ENCODE data around the gene PSMA6. TPM values are rescaled to one million over a fixed set of nuclear protein-coding genes. Genes with fewer than 3 reads are reported as not detected.
"Not testable (repeated sequence)": the region's sequence is repeated elsewhere in the genome, so short reads cannot be mapped to it uniquely, and the experiment has no call there.

PSMA6 gene
- polyA plus RNA-seq, 1 donor, result 178 TPM

DNA sequence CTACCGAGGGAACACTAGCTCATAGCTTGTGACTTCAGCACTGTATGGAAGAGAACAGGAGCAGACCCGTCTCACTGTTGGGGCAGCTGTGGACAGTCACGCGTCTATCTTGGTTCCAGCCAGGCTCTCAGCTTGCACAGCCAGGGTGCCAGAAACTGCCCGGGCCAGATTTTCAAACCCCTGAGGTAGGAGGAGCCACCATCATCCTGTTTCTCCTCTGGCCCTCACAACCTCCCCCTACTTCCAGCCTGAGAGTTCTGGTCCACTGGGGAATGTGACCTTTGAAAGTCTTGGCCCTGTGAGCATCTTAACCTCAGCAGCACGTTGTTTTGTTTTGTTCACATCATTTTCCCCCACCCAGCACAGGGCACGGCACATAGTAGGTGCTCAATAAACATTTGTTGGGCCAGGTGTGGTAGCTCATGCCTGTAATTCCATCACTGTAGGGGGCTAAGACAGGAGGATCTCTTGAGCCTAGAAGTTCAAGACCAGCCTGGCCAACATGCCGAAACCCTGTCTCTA lies 50.4 kb downstream of the PSMA6 start:
- no peak for DNase-seq

DNA sequence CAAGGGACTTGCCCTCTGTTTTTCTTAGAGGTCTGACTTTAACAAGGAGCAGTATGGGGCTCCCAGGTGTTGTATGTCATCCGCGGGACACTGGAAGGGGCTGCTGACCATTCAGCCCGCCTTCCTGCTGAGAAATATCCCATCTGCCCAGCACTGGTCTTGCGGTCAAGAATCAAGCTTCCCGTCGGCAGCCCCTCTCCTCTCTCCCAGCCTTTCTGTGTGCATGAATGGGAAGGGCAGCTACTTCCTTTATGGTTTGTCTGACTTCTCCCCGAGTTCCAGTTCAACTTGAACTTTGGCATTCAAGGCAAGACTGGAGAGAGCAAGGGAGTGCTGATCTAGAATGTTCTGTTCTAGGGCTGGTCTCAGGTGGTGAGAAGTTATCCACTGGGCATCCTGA lies 51.5 kb downstream of the PSMA6 start:
- no peak for DNase-seq

GRCh38 chr14:35344107-35344807 lies 52.1 kb downstream of the PSMA6 start:
- no peak for DNase-seq

- no peak for DNase-seq
Measured at GRCh38 chr14:35346738-35347322, 54.6 kb downstream of the PSMA6 start.

GRCh38 chr14:35347323-35348043 lies 55.3 kb downstream of the PSMA6 start:
- DNase-seq, result no peak

DNA sequence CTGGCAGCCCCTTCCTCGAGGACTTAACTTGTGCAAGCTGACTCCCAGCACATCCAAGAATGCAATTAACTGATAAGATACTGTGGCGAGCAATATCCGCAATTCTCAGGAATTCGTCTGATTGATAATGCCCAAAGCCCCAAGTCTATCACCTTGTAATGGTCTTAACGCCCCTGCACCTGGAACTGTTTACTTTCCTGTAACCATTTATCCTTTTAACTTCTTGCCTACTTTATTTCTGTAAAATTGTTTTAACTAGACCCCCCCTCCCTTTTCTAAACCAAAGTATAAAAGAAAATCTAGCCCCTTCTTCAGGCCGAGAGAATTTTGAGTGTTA lies 55.8 kb downstream of the PSMA6 start:
- not testable (repeated sequence) for DNase-seq

DNA sequence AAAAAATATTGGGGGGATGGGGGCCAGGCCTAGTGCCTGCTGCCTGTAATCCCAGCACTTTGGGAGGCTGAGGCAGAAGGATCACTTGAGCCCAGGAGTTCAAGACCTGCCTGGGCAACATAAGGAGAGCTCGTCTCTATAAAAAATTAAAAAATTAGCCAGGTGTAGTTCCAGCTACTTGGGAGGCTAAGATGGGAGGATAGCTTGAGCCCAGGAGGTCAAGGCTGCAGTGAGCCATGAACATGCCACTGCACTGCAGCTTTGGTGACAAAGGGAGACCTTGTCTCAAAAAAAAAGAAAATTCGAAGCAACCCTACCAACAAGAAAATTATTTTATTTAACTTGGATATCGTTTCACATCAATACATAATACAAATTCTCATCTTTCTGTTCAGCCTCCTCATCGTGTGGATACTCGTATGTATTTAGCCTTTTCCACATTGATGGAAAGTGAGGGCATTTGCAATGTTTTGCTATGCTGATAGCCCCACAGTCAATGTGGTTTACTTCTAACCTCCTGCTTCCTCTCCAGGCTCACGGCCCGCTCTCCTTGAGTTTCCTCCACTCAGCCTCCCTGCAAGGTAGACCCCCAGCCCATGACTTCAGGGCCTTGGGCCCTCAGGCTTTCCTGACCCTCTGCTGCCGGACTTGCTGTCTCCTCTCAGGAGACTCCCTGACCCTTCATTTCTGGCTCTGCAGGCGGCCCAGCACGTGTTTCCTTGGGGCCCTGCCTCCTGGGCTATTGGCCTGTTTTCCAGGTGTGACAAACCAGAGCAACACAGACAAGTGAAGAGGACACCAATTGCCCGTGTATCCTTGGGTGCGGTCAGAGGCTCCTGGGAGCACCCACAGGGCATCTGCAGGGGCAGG lies 57.5 kb downstream of the PSMA6 start:
- no peak for DNase-seq

DNA sequence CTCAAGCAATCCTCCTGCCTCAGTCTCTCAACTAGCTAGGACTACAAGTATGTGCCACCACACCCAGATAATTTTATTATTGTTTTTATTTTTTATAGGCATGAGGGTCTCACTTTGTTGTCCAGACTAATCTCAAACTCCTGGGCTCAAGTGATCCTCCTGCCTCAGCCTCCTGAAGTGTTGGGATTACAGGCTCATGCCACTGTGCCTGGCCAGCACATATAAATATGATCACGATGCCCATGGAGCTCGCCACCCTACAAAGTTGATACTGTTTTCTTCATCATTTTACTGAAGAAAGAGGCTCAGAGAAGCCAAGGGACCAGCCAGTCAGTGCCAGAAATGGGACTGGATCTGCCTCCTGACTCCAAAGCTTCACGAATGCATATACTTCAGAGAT lies 59.3 kb downstream of the PSMA6 start:
- no peak for DNase-seq

- DNase-seq, result no peak
Measured at GRCh38 chr14:35351897-35352273, 59.7 kb downstream of the PSMA6 start.

GRCh38 chr14:35352274-35353233 lies 60.4 kb downstream of the PSMA6 start:
- no peak for DNase-seq

DNA sequence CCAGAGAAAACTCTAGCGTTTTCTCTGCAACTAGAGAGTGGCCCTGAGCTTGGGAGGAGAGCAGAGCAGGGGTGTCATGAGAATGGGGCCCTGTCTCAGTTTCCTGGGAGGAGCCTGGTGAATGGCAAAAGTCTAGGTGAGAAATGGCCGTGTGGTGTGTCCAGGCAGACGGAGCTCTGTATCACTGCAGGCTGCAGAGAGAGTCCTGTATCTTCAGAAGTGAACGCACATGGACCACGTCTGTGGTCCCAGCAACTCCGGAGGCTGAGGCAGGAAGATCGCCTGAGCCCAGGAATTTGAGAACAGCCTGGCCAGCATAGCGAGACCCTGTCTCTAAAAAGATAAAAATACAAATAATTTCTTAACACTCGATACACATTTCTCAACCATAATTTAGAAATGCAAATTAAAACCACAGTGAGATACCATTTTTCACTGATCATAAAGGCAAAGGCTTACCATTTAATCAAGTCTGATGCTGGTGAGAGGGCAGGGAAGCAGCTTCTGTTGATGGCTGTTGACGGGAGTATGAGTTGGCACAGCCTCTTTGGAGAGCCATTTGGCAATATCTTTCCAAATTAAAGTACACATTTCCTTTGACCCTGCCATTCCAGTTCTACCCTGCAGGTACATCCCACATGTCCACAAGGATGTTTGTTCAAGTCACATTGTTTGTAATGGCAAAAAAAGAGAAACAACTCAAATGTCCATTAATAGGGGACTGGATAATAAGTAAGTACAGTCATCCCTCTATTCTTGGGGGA lies 61.4 kb downstream of the PSMA6 start:
- no peak for DNase-seq

GRCh38 chr14:35355235-35355634 lies 63.1 kb downstream of the PSMA6 start:
- DNase-seq, result not testable (repeated sequence)

DNA sequence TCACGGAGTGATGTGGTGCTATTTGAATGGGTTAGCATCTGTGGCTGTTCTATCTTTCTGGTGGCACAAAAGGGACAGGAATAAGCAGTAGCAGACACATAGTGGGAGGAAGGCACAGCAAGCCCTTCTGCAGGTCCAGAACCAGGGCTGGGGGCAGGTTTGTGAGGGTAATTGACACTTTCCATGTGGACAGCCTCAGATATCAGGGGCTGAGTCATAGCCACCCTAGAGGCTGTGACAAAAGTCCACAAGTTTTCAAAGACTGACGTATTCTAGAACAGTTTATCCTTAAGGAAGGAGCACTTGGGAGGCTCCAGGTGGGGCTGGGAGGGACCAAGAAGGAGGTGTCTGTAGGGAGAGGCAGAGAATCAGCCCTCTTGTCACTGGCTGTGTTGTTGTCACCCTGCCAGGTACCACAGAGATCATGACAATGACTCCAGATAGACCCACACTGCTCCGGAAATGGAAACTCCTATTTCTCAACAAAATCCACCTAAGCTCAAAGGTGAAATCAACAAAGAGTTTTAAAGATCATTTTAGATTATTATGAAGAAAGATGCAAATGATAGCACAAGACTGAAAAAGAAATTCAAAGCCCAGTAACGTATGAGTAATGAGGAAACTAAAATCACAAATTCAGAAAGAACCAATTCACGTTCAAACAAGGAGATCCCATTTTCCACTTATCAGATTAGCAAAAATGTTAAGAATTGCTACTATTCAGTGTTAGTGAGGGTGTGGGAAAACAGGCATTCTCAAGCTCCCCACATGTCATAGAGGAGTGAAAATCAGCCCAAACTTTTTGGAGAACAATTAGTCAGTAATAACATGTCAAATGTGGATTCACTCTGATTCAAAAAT lies 64.0 kb downstream of the PSMA6 start:
- DNase-seq, result no peak

DNA sequence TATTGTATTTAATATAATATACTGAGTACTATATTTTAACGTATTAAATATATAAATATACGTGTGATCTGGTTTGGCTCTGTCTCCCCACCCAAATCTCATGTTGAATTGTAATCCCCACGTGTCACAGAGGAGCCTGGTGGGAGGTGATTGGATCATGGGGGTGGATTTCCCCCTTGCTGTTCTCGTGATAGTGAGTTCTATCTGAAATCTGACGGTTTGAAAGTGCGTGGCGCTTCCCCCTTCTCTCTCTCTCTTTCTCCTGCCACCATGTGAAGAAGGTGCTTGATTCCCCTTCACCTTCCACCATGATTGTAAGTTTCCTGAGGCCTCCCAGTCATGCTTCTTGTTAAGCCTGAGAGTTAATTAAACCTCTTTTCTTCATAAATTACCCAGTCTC lies 67.5 kb downstream of the PSMA6 start:
- not testable (repeated sequence) for DNase-seq

DNA sequence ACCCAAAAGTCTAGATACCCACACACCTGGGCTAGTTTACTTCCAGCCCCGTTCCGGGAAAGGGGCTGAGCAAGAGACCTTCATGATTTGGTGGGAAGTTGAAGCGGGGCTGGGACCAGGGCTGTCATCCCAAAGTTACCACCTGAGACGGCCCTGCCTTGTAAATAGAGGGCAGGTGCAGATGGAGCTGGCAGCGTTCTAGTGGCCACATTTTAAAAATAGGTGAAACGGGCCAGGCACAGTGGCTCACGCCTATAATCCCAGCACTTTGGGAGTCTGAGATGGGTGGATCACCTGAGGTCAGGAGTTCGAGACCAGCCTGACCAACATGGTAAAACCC lies 68.9 kb downstream of the PSMA6 start:
- DNase-seq, result no peak

GRCh38 chr14:35362450-35362849 lies 70.3 kb downstream of the PSMA6 start:
- no peak for DNase-seq

DNA sequence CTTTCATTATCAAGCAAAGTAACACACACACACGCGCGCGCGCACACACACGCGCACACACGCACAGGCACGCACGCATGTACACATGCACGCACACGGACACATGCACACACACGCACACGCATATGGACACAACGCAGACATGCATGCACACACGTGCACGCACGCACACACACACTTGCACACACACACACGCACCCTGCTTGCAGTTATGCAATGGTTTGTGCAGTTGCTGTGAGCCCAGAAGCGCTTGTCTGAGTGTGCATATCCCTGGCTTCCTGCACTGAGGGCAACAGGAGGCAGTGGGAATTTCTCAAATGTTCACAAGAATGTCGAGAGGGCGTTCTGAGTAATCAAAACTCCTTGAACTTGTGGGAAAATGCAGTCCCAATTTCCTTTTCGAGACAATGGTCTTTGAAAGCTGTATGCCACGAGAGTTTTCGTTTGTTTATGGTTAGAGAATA lies 70.8 kb downstream of the PSMA6 start:
- no peak for DNase-seq

DNA sequence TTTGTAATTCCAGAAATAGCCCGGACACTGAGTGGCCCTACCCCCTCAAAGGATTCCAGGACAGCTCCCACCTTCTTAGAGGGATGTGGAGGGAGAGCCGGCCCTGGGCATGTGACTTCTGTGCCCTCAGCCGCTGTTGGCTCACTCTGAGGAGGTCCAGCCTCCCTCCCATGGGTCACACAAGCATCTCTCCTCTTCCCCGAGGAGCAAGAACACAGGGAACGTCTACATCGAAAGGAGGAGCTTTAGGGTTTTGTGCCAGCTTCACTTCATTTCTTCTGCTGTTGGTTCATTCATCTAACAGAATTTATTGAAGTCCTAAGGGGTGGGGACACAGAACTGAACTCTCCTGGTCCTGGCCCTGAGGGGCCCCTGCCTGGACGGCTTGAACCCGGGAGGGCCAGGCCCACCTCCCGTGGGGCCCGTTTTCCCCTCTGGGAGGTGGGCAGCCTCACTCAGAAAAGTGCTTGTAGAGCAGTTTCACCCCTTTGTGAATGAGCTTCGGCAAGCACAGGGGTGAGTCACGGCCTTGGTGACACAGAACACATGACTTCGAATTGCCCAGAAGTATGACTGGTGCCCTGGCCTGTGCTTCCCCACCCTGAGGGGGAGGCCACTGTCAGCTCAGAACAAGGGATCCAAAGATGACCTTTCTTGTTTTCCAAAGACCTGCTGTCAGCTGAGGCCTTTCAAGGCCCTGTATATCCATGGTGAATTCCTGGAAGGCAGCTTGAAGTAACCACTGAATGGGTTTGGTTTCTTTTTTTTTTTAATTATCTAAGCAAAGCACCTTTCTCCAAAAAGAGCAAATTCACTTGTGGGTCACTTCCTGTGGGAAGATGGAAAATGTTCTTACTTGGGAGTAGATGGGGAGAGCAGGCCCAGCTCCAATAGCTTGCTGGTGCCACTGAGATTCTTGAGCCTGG lies 73.2 kb downstream of the PSMA6 start:
- no peak for DNase-seq

Measured in left kidney (tissue), 2 donors.